Putamen (tissue), 1 donor: Measurements from ENCODE around the gene CAMKV.
A peak's percentile ranks its signal among the peaks of the same experiment; 100 is the strongest.
"Not testable (repeated sequence)": the region's sequence is repeated elsewhere in the genome, so short reads cannot be mapped to it uniquely, and the experiment has no call there.

Experiments
- DNase-seq: peaks from one replicate; pipeline ENCODE4 v3.0.0-alpha.2; 2016; ENCODE audit warnings: low spot score

Gene CAMKV

GRCh38 chr3:49869525-49870126 lies at the start of gene CAMKV:
Gene CAMKV, minus strand, starts transcription at chr3:49869906. Its CDS starts 7,518 bp downstream, at chr3:49862388.
- peak; percentile 57 for DNase-seq

- DNase-seq = not testable (repeated sequence)
These were observed 48.3 kb upstream of the CAMKV start for GRCh38 chr3:49917806-49918590.

- no peak for DNase-seq
These were observed 47.0 kb upstream of the CAMKV start for GRCh38 chr3:49916686-49917085.

- no peak for DNase-seq
These were observed 45.2 kb upstream of the CAMKV start for GRCh38 chr3:49914906-49915305.

- peak; percentile 17 for DNase-seq
These were observed 43.2 kb upstream of the CAMKV start for GRCh38 chr3:49912881-49913281.

- DNase-seq = no peak
These were observed 41.9 kb upstream of the CAMKV start for GRCh38 chr3:49911611-49912010.

- no peak for DNase-seq
These were observed 41.4 kb upstream of the CAMKV start for GRCh38 chr3:49911124-49911420.

- no peak for DNase-seq
These were observed 40.9 kb upstream of the CAMKV start for GRCh38 chr3:49910409-49911123.

GRCh38 chr3:49908373-49909199 lies 38.9 kb upstream of the CAMKV start:
- no peak for DNase-seq

- DNase-seq = peak; percentile 33
These were observed 36.5 kb upstream of the CAMKV start for GRCh38 chr3:49906073-49906743.

- DNase-seq = not testable (repeated sequence)
These were observed 34.7 kb upstream of the CAMKV start for GRCh38 chr3:49904448-49904847.

GRCh38 chr3:49903451-49904424 lies 34.0 kb upstream of the CAMKV start, which contains the start of gene MST1R:
Gene MST1R, minus strand, starts transcription at chr3:49903873. Its CDS starts 264 bp downstream, at chr3:49903609.
- no peak for DNase-seq

- DNase-seq = no peak
These were observed 33.0 kb upstream of the CAMKV start for GRCh38 chr3:49902511-49903345.

- no peak for DNase-seq
These were observed 31.9 kb upstream of the CAMKV start for GRCh38 chr3:49901366-49902339.

GRCh38 chr3:49900491-49901153 lies 30.9 kb upstream of the CAMKV start:
- DNase-seq = no peak

GRCh38 chr3:49899815-49900214 lies 30.1 kb upstream of the CAMKV start:
- DNase-seq = no peak

- DNase-seq = no peak
These were observed 29.3 kb upstream of the CAMKV start for GRCh38 chr3:49898991-49899390.

GRCh38 chr3:49896345-49896744 lies 26.6 kb upstream of the CAMKV start:
- DNase-seq = no peak
